Astrocyte (in vitro differentiated cells and primary cell): ENCODE measurements around the gene HLA-DRB5.

Experiments
- CTCF ChIP-seq: IDR thresholded peaks from 2 replicates; pipeline ENCODE4 v1.5.1; 2011; ENCODE audit warnings: low read depth, mild to moderate bottlenecking, inconsistent platforms, low read length, moderate library complexity; ENCODE audit not compliant: insufficient read depth
- EZH2 ChIP-seq: IDR thresholded peaks from 2 replicates; pipeline ENCODE4 v1.6.1; 2012; ENCODE audit warnings: mild to moderate bottlenecking, low read length, inconsistent platforms; ENCODE audit not compliant: insufficient read depth

DNA sequence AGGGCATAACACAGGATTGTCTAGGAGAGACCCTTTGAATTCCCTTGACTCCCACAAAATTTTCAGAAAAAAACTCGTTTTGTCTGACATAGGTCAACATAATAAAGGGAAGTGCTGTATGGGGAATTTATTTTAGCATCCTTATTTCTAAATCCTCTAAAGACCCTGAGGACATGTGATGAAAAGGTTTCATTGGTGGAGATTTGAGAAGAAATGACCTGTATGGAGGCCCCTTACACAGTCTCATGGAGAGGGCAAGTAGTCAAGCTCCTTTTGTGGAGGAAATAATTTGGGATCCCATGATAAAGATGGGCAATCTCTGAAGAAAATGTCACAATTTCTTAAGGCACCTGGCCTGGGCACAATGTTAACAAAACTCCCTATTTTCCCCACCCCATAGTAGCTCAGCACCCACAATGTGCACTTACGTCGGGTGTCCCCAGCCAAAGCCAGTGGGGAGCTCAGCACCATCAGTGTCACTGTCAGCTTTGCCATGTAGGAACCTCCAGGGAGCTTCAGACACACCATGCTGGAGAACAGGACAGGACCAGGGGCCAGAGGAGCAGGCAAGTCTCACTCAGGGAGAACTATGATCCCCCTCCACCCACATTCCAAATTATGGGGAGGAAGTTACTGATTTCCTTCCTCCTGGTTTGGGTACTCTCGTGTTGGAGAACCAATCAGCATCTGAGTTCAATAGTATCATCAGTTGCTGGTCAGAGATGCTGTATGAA lies at the start of gene HLA-DRB5:
- no peak for TF ChIP-seq CTCF
- no peak for TF ChIP-seq EZH2
